CD4-positive, alpha-beta T cell treated with Interleukin-15 for 4 hours (primary cell): ENCODE measurements around the gene RNF150.

Source experiments
- DNase-seq: peaks from one replicate; pipeline ENCODE4 v3.0.0-alpha.2; 2020; ENCODE audit warnings: low spot score

RNF150 gene

GRCh38 chr4:141131723-141132071 is 1.6 kb downstream of the RNF150 start:
- DNase-seq: no peak

GRCh38 chr4:141130947-141131605 is 2.2 kb downstream of the RNF150 start:
- no peak for DNase-seq

GRCh38 chr4:141127884-141128283 is 5.4 kb downstream of the RNF150 start:
- DNase-seq: no peak

GRCh38 chr4:141126769-141127168 is 6.5 kb downstream of the RNF150 start:
- DNase-seq: no peak

- no peak for DNase-seq
These were observed 9.0 kb downstream of the RNF150 start for GRCh38 chr4:141124224-141124623.

GRCh38 chr4:141121768-141122454 is 11.4 kb downstream of the RNF150 start:
- DNase-seq: no peak

GRCh38 chr4:141121101-141121500 is 12.2 kb downstream of the RNF150 start:
- no peak for DNase-seq

GRCh38 chr4:141120036-141120593 is 13.2 kb downstream of the RNF150 start:
- no peak for DNase-seq

- DNase-seq: no peak
These were observed 14.2 kb downstream of the RNF150 start for GRCh38 chr4:141119071-141119470.

GRCh38 chr4:141118381-141118780 is 14.9 kb downstream of the RNF150 start:
- DNase-seq: no peak

GRCh38 chr4:141117935-141118334 is 15.3 kb downstream of the RNF150 start:
- DNase-seq: no peak

GRCh38 chr4:141109983-141110382 is 23.3 kb downstream of the RNF150 start:
- DNase-seq: no peak

- no peak for DNase-seq
These were observed 25.3 kb downstream of the RNF150 start for GRCh38 chr4:141107927-141108326.

GRCh38 chr4:141102367-141102766 is 30.9 kb downstream of the RNF150 start:
- DNase-seq: no peak

GRCh38 chr4:141101511-141101910 is 31.8 kb downstream of the RNF150 start:
- DNase-seq: no peak

GRCh38 chr4:141099326-141099725 is 33.9 kb downstream of the RNF150 start:
- DNase-seq: no peak

GRCh38 chr4:141098163-141098562 is 35.1 kb downstream of the RNF150 start:
- no peak for DNase-seq

GRCh38 chr4:141090473-141090872 is 42.8 kb downstream of the RNF150 start:
- DNase-seq: no peak

GRCh38 chr4:141081921-141082395 is 51.3 kb downstream of the RNF150 start:
- DNase-seq: no peak

GRCh38 chr4:141080668-141081067 is 52.6 kb downstream of the RNF150 start:
- DNase-seq: no peak

- no peak for DNase-seq
These were observed 53.8 kb downstream of the RNF150 start for GRCh38 chr4:141079393-141079930.

GRCh38 chr4:141078871-141079270 is 54.4 kb downstream of the RNF150 start:
- DNase-seq: no peak

GRCh38 chr4:141077611-141078225 is 55.6 kb downstream of the RNF150 start:
- no peak for DNase-seq
